Measurements from ENCODE around the gene ARL16.

ARL16 gene

DNA sequence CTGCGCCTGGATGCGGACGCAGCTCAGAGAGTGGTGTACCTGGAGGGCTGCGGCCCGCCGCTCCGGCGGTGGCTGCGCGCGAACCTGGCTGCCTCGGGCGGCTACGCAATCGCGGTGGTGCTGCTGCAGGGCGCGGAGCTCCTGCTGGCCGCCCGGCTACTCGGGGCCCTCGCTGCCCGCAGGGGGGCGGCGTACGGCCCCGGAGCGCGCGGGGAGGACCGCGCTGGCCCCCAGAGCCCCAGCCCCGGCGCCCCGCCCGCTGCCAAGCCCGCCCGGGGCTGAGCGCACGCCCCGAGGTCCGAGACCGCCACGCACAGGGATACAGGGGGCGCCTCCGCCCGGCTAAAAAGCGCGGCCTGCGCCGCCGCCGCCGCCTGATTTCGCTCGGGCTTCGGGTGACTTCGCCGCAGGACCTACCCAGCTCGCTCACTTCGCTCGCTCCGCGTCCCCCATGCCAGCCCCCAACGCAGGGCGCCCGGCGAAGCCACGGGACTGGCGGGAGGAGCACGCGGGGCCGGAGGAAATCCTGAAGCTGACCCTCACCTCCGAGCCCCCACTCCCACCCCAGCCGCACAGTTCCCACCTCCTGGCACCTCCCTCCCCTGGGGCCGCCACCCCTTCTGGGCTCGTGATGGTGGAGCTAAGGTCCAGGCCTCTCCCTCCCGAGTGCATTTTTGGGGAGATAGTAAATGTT is 35.4 kb downstream of the ARL16 start:
- TF ChIP-seq, protein P1, sequence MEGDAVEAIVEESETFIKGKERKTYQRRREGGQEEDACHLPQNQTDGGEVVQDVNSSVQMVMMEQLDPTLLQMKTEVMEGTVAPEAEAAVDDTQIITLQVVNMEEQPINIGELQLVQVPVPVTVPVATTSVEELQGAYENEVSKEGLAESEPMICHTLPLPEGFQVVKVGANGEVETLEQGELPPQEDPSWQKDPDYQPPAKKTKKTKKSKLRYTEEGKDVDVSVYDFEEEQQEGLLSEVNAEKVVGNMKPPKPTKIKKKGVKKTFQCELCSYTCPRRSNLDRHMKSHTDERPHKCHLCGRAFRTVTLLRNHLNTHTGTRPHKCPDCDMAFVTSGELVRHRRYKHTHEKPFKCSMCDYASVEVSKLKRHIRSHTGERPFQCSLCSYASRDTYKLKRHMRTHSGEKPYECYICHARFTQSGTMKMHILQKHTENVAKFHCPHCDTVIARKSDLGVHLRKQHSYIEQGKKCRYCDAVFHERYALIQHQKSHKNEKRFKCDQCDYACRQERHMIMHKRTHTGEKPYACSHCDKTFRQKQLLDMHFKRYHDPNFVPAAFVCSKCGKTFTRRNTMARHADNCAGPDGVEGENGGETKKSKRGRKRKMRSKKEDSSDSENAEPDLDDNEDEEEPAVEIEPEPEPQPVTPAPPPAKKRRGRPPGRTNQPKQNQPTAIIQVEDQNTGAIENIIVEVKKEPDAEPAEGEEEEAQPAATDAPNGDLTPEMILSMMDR (IDR thresholded peaks at IDR 0.05; ENCODE audit: control insufficient read depth, extremely low read depth, insufficient read depth) = no peak
- DNase-seq (ENCODE audit: low read depth) = no peak
- H3K4me3 ChIP-seq (ENCODE audit: low read depth, low read length) = no peak overlapping the region

- no peak overlapping the region for H3K4me3 ChIP-seq (ENCODE audit: low read depth, low read length)
- DNase-seq (ENCODE audit: low read depth) = no peak
- TF ChIP-seq, protein P1 (IDR thresholded peaks at IDR 0.05; ENCODE audit: control insufficient read depth, extremely low read depth, insufficient read depth) = no peak
Measured at GRCh38 chr17:81647640-81648012, 36.0 kb downstream of the ARL16 start.

- TF ChIP-seq, protein P1 (IDR thresholded peaks at IDR 0.05; ENCODE audit: control insufficient read depth, extremely low read depth, insufficient read depth) = no peak
- DNase-seq (ENCODE audit: low read depth) = no peak
- no peak overlapping the region for H3K4me3 ChIP-seq (ENCODE audit: low read depth, low read length)
Measured at GRCh38 chr17:81646869-81647600, 36.6 kb downstream of the ARL16 start.

GRCh38 chr17:81644976-81645952 is 38.3 kb downstream of the ARL16 start:
- TF ChIP-seq, protein P1 (IDR thresholded peaks at IDR 0.05; ENCODE audit: control insufficient read depth, extremely low read depth, insufficient read depth) = no peak
- DNase-seq (ENCODE audit: low read depth) = no peak
- no peak overlapping the region for H3K4me3 ChIP-seq (ENCODE audit: low read depth, low read length)

- H3K4me3 ChIP-seq (ENCODE audit: low read depth, low read length) = no peak overlapping the region
- no peak for DNase-seq (ENCODE audit: low read depth)
- TF ChIP-seq, protein P1 (IDR thresholded peaks at IDR 0.05; ENCODE audit: control insufficient read depth, extremely low read depth, insufficient read depth) = no peak
Measured at GRCh38 chr17:81644496-81644895, 39.1 kb downstream of the ARL16 start.

- no peak for DNase-seq (ENCODE audit: low read depth)
- H3K4me3 ChIP-seq (ENCODE audit: low read depth, low read length) = no peak overlapping the region
- TF ChIP-seq, protein P1 (IDR thresholded peaks at IDR 0.05; ENCODE audit: control insufficient read depth, extremely low read depth, insufficient read depth) = no peak
Measured at GRCh38 chr17:81641825-81642489, 41.6 kb downstream of the ARL16 start.
